ENCODE measurements around the gene MCM7. TPM values are rescaled to one million over a fixed set of nuclear protein-coding genes. Genes with fewer than 3 reads are reported as not detected.

The MCM7 gene
- total and polyA plus RNA-seq, 2 experiments from 2014 or later = 49.6 to 61.3 TPM

GRCh38 chr7:100127866-100128636, 26.9 kb upstream of the MCM7 start:
- Histone ChIP-seq H3F3A (ENCODE audit: insufficient read depth) (peaks cover 4% of the 10 kb centered on the region; the same call in 1 of the 2 replicates), H4K20me1 (ENCODE audit: insufficient read depth) (no peaks in the 10 kb centered on the region), H3K36me3 (ENCODE audit: low read depth) (no peaks in the 10 kb centered on the region), H3K9ac (peak overlapping the region; percentile 94), H3K27ac (no peak overlapping the region), H3K4me3 (peak overlapping the region; percentile 99), H3K79me2 (ENCODE audit: insufficient read depth) (peaks cover 5% of the 10 kb centered on the region; the same call in 1 of the 2 replicates), H3K9me2 (ENCODE audit: insufficient read depth) (no peaks in the 10 kb centered on the region), H3K9me3 (ENCODE audit: low read depth) (no peaks in the 10 kb centered on the region), H3K4me1 (ENCODE audit: insufficient read depth) (peaks cover 3% of the 10 kb centered on the region; the same call in 1 of the 2 replicates), H2AFZ (peak overlapping the region; percentile 95), H3K4me2 (ENCODE audit: unreplicated experiment) (peak overlapping the region; percentile 99), H3K27me3 (replicated peaks; ENCODE audit: insufficient read depth) (no peaks in the 10 kb centered on the region)
- TF ChIP-seq EZH2phosphoT487 (IDR thresholded peaks at IDR 0.05; ENCODE audit: insufficient read depth, low read depth) (no peak), EZH2 (IDR thresholded peaks at IDR 0.05; ENCODE audit: insufficient read depth, poor library complexity, severe bottlenecking) (no peak)
- WGBS, 2 experiments (ENCODE audit: low coverage in 1 of 2, low lambda C conversion rate in 2 of 2, missing lambda C conversion rate in 2 of 2) = 6 to 7% methylated on average over 37 of the region's 37 CpGs
- DNase-seq = peak; percentile 43
- in situ Hi-C loops (cut with MboI) = no loop called here

- peaks cover 13% of the 10 kb centered on the region for H3K79me2 ChIP-seq (ENCODE audit: insufficient read depth)
- peak within 1 kb of the TSS; percentile 99 for H3K4me3 ChIP-seq
- DNase-seq = peak; percentile 95
- peaks cover 4% of the 10 kb centered on the region; the same call in 1 of the 2 replicates for H3F3A ChIP-seq (ENCODE audit: insufficient read depth)
- 0 to 3% methylated on average over 48 to 55 of the region's 85 CpGs for WGBS, 2 experiments (ENCODE audit: low coverage in 1 of 2, low lambda C conversion rate in 2 of 2, missing lambda C conversion rate in 2 of 2)
- no peaks in the 10 kb centered on the region for H3K9me3 ChIP-seq (ENCODE audit: low read depth)
- H3K9me2 ChIP-seq (ENCODE audit: insufficient read depth) = no peaks in the 10 kb centered on the region
- no peaks in the 10 kb centered on the region for H4K20me1 ChIP-seq (ENCODE audit: insufficient read depth)
- peak within 1 kb of the TSS; percentile 97 for H3K27ac ChIP-seq
- no peaks in the 10 kb centered on the region for H3K27me3 ChIP-seq (replicated peaks; ENCODE audit: insufficient read depth)
- H3K36me3 ChIP-seq (ENCODE audit: low read depth) = no peaks in the 10 kb centered on the region
- H3K4me1 ChIP-seq (ENCODE audit: insufficient read depth) = peaks cover 3% of the 10 kb centered on the region; the same call in 1 of the 2 replicates
- TF ChIP-seq EZH2 (IDR thresholded peaks at IDR 0.05; ENCODE audit: insufficient read depth, poor library complexity, severe bottlenecking) = no peak
- TF ChIP-seq EZH2phosphoT487 (IDR thresholded peaks at IDR 0.05; ENCODE audit: insufficient read depth, low read depth) = no peak
- in situ Hi-C loops (cut with MboI) = no loop called here
- peak within 1 kb of the TSS; percentile 95 for H2AFZ ChIP-seq
- H3K9ac ChIP-seq = peak within 1 kb of the TSS; percentile 94
- H3K4me2 ChIP-seq (ENCODE audit: unreplicated experiment) = peak within 1 kb of the TSS; percentile 99
Measured at GRCh38 chr7:100126931-100127865, 26.0 kb upstream of the MCM7 start, which contains the start of gene MBLAC1. Gene MBLAC1 (plus strand): TSS chr7:100126967. CDS start chr7:100127396, 429 bp downstream.

GRCh38 chr7:100126239-100126930, 25.2 kb upstream of the MCM7 start:
- DNase-seq = peak; percentile 12
- peak overlapping the region; percentile 99 for H3K4me2 ChIP-seq (ENCODE audit: unreplicated experiment)
- H3K4me3 ChIP-seq = peak overlapping the region; percentile 99
- H3F3A ChIP-seq (ENCODE audit: insufficient read depth) = peaks cover 4% of the 10 kb centered on the region; the same call in 1 of the 2 replicates
- no peaks in the 10 kb centered on the region for H3K27me3 ChIP-seq (replicated peaks; ENCODE audit: insufficient read depth)
- H3K4me1 ChIP-seq (ENCODE audit: insufficient read depth) = peaks cover 2% of the 10 kb centered on the region; the same call in 1 of the 2 replicates
- H2AFZ ChIP-seq = peak overlapping the region; percentile 95
- peak overlapping the region; percentile 97 for H3K27ac ChIP-seq
- 5 to 6% methylated on average over 29 of the region's 29 CpGs for WGBS, 2 experiments (ENCODE audit: low coverage in 1 of 2, low lambda C conversion rate in 2 of 2, missing lambda C conversion rate in 2 of 2)
- H3K9me2 ChIP-seq (ENCODE audit: insufficient read depth) = no peaks in the 10 kb centered on the region
- in situ Hi-C loops (cut with MboI) = no loop called here
- H3K9me3 ChIP-seq (ENCODE audit: low read depth) = no peaks in the 10 kb centered on the region
- no peaks in the 10 kb centered on the region for H3K36me3 ChIP-seq (ENCODE audit: low read depth)
- TF ChIP-seq EZH2 (IDR thresholded peaks at IDR 0.05; ENCODE audit: insufficient read depth, poor library complexity, severe bottlenecking) = no peak
- TF ChIP-seq EZH2phosphoT487 (IDR thresholded peaks at IDR 0.05; ENCODE audit: insufficient read depth, low read depth) = no peak
- no peaks in the 10 kb centered on the region for H4K20me1 ChIP-seq (ENCODE audit: insufficient read depth)
- H3K9ac ChIP-seq = peak overlapping the region; percentile 94
- H3K79me2 ChIP-seq (ENCODE audit: insufficient read depth) = peaks cover 22% of the 10 kb centered on the region

All from GM23248 (cell line).